ENCODE data around the gene DCAF12.

DNA sequence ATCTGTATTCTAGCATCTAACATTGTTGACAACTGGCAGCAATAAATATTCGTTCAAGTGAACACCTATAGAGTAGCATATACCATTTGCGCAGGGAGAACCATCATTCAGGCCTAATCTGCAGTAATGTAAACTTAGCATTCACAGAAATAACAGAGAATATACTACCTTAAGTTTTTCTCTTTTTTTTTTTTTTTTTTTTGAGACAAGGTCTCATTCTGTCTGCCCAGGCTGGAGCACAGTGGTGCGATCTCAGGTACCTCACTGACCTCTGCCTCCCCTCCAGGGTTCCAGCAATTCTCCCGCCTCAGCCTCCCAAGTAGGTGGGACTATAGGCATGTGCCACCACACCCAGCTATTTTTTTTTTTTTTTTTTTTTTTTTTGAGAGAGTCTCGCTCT, 89.9 kb downstream of the DCAF12 start:
- TF ChIP-seq RFX5 (IDR thresholded peaks at IDR 0.05; ENCODE audit: low read length) (no peak), USF1 (IDR thresholded peaks at IDR 0.05; ENCODE audit: borderline replicate concordance, low read depth) (no peak), RAD21 (IDR thresholded peaks at IDR 0.05; ENCODE audit: low read length) (no peak)

All from SK-N-SH (cell line).